ENCODE measurements around the gene SEPTIN10. TPM values are rescaled to one million over a fixed set of nuclear protein-coding genes. Genes with fewer than 3 reads are reported as not detected.
A peak's percentile ranks its signal among the peaks of the same experiment; 100 is the strongest.

The SEPTIN10 gene
- total RNA-seq, 1 experiment from 2014 or later, result 113 TPM

GRCh38 chr2:109531221-109531620 is 82.5 kb downstream of the SEPTIN10 start:
- Histone ChIP-seq H3K4me2 (ENCODE audit: low read length) (no peak overlapping the region), H3K4me1 (ENCODE audit: control insufficient read depth in 1 of 2, insufficient read depth in 2 of 2, low read length in 2 of 2) (peaks cover 0 to 9% of the 10 kb centered on the region in 2 experiments; a peak in 1 of 4 replicates), H3K9me3 (ENCODE audit: control insufficient read depth in 1 of 2, insufficient read depth in 1 of 2, low read depth in 1 of 2, low read length in 2 of 2) (no peaks in the 10 kb centered on the region), H3K27ac (ENCODE audit: low read depth, low read length) (no peak overlapping the region), H3K79me2 (ENCODE audit: insufficient read depth, low read length) (no peaks in the 10 kb centered on the region), H3K9ac (ENCODE audit: low read length) (no peak overlapping the region), H4K20me1 (ENCODE audit: insufficient read depth) (no peaks in the 10 kb centered on the region), H3K27me3 (ENCODE audit: insufficient read depth, low read length) (no peaks in the 10 kb centered on the region; the same call in 1 of the 2 replicates), H3K4me3 (replicated peaks in 1 of 2; ENCODE audit: low read depth in 1 of 2, low read length in 2 of 2) (no peak overlapping the region), H2AFZ (ENCODE audit: low read depth, low read length, poor library complexity, severe bottlenecking) (no peak overlapping the region), H3K9me2 (ENCODE audit: insufficient read depth) (no peaks in the 10 kb centered on the region), H3K36me3 (ENCODE audit: control insufficient read depth in 1 of 2, insufficient read depth in 2 of 2, low read length in 2 of 2) (no peaks in the 10 kb centered on the region)
- ChIA-PET RAD21 (ENCODE audit: low non-redundant PET in 1 of 2, low total read pairs in 2 of 2, uncharacterized antibody in 2 of 2, unreplicated experiment in 2 of 2) (no interaction called here), CTCF (no interaction called here), POLR2A (no interaction called here)
- DNase-seq (ENCODE audit: low read depth, low spot score), result no peak
- intact Hi-C loops (cut with micrococcal nuclease), result no loop called here
- ATAC-seq, result no peak
- TF ChIP-seq EGR1 (IDR thresholded peaks at IDR 0.05; ENCODE audit: low read depth) (no peak), TCF7L2 (IDR thresholded peaks at IDR 0.05; ENCODE audit: borderline replicate concordance, extremely low read depth, insufficient read depth, insufficient read length) (no peak), SRF (IDR thresholded peaks at IDR 0.05; ENCODE audit: low read depth) (no peak), ZBTB33 (IDR thresholded peaks at IDR 0.05; ENCODE audit: extremely low read depth, insufficient replicate concordance, low read length) (no peak), JUND (IDR thresholded peaks at IDR 0.05) (no peak), YY1 (IDR thresholded peaks at IDR 0.05; ENCODE audit: extremely low read depth, insufficient replicate concordance, low read depth, low read length) (no peak), SP1 (IDR thresholded peaks at IDR 0.05; ENCODE audit: low read depth) (no peak)
- no TSS peak for BruUV-seq (replicated peaks)

- BruUV-seq (replicated peaks), result no TSS peak
- RAD21 ChIA-PET (ENCODE audit: low non-redundant PET in 1 of 2, low total read pairs in 2 of 2, uncharacterized antibody in 2 of 2, unreplicated experiment in 2 of 2), result no interaction called here
- no peak for DNase-seq (ENCODE audit: low read depth, low spot score)
- TF ChIP-seq ZBTB33 (IDR thresholded peaks at IDR 0.05; ENCODE audit: extremely low read depth, insufficient replicate concordance, low read length), result no peak
- no peak for TF ChIP-seq SIN3A (IDR thresholded peaks at IDR 0.05; ENCODE audit: low read depth)
- TF ChIP-seq ELF1 (IDR thresholded peaks at IDR 0.05; ENCODE audit: borderline replicate concordance, low read depth), result no peak
- no peak for TF ChIP-seq REST (IDR thresholded peaks at IDR 0.05; ENCODE audit: low read depth)
- TF ChIP-seq, protein P1, sequence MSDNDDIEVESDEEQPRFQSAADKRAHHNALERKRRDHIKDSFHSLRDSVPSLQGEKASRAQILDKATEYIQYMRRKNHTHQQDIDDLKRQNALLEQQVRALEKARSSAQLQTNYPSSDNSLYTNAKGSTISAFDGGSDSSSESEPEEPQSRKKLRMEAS (IDR thresholded peaks at IDR 0.05), result no peak
These were observed 83.1 kb downstream of the SEPTIN10 start for GRCh38 chr2:109530712-109531111.

More at GRCh38 chr2:109530712-109531111, 83.1 kb downstream of the SEPTIN10 start:
- no peak overlapping the region for H3K4me2 ChIP-seq (ENCODE audit: low read length)
- CTCF ChIA-PET, result no interaction called here
- H3K79me2 ChIP-seq (ENCODE audit: insufficient read depth, low read length), result no peaks in the 10 kb centered on the region
- ATAC-seq, result 0 out of 2 replicates have a peak, but pooled peaks have one; percentile 38
- H3K36me3 ChIP-seq (ENCODE audit: control insufficient read depth in 1 of 2, insufficient read depth in 2 of 2, low read length in 2 of 2), result no peaks in the 10 kb centered on the region
- H3K4me3 ChIP-seq (replicated peaks in 1 of 2; ENCODE audit: low read depth in 1 of 2, low read length in 2 of 2), result no peak overlapping the region
- no peaks in the 10 kb centered on the region for H3K9me3 ChIP-seq (ENCODE audit: control insufficient read depth in 1 of 2, insufficient read depth in 1 of 2, low read depth in 1 of 2, low read length in 2 of 2)
- no peaks in the 10 kb centered on the region for H3K9me2 ChIP-seq (ENCODE audit: insufficient read depth)
- POLR2A ChIA-PET, result no interaction called here
- H3K27me3 ChIP-seq (ENCODE audit: insufficient read depth, low read length), result no peaks in the 10 kb centered on the region; the same call in 1 of the 2 replicates
- no peak overlapping the region for H3K27ac ChIP-seq (ENCODE audit: low read depth, low read length)
- H2AFZ ChIP-seq (ENCODE audit: low read depth, low read length, poor library complexity, severe bottlenecking), result no peak overlapping the region
- H3K4me1 ChIP-seq (ENCODE audit: control insufficient read depth in 1 of 2, insufficient read depth in 2 of 2, low read length in 2 of 2), result peaks cover 0 to 9% of the 10 kb centered on the region in 2 experiments; a peak in 1 of 4 replicates
- no peak overlapping the region for H3K9ac ChIP-seq (ENCODE audit: low read length)
- intact Hi-C loops (cut with micrococcal nuclease), result no loop called here
- H4K20me1 ChIP-seq (ENCODE audit: insufficient read depth), result no peaks in the 10 kb centered on the region
